HepG2 (cell line): ENCODE results near the gene GLIS1. TPM values are rescaled to one million over a fixed set of nuclear protein-coding genes. Genes with fewer than 3 reads are reported as not detected.

Experiments used
- GPN1 ChIP-seq: sonication (generic); formaldehyde crosslinking; IDR thresholded peaks from 2 replicates; pipeline ENCODE4 v1.5.1; 2020; ENCODE audit warnings: missing genetic modification reagents, borderline replicate concordance
- PATZ1 ChIP-seq: sonication (generic); formaldehyde crosslinking; IDR thresholded peaks from 2 replicates; pipeline ENCODE4 v1.4.0; 2020; ENCODE audit warnings: missing genetic modification reagents
- TAF15 ChIP-seq: fragments of 200-400 bp; formaldehyde crosslinking; IDR thresholded peaks from one replicate; pipeline ENCODE4 v1.6.1; 2018; ENCODE audit warnings: mild to moderate bottlenecking, low read depth, low read length; ENCODE audit not compliant: poor library complexity, severe bottlenecking
- U2AF2 ChIP-seq: fragments of 200-400 bp; formaldehyde crosslinking; IDR thresholded peaks from 2 replicates; pipeline ENCODE4 v1.6.1; 2017; ENCODE audit warnings: low read depth, mild to moderate bottlenecking, low read length
- ZNF318 ChIP-seq: sonication (generic); formaldehyde crosslinking; IDR thresholded peaks from 2 replicates; pipeline ENCODE4 v1.4.0; 2020; ENCODE audit warnings: mild to moderate bottlenecking, missing genetic modification reagents
- ZNF674 ChIP-seq: sonication (generic); formaldehyde crosslinking; IDR thresholded peaks from 2 replicates; pipeline ENCODE4 v1.5.0; 2020; ENCODE audit warnings: low read depth, mild to moderate bottlenecking, missing genetic modification reagents
- polyA plus RNA-seq, 8 experiments: library from polyadenylated mRNA; depleted of rRNA in 3 of 8; stranded (reverse) in 7 of 8; unstranded in 1 of 8; fragments of >200 nt; fragmentation: Illumina TruSeq in 4 of 8; extraction: Trizol in 4 of 8; gene quantifications; 2 replicates each; pipeline versions ENCODE4 v1.2.1 to v1.2.3, GENCODE V29; 2011 to 2016; ENCODE audit warnings: low read depth in 4 of 8, missing spikeins in 1 of 8, mixed read lengths in 1 of 8; ENCODE audit not compliant: insufficient read depth in 1 of 8
- total RNA-seq, 5 experiments: library from RNA; depleted of rRNA; stranded (reverse); fragments of >200 nt; fragmentation: Illumina TruSeq; extraction: Trizol; gene quantifications; 2 replicates each; pipeline ENCODE4 v1.2.3, GENCODE V29; 2016; ENCODE audit warnings: low read depth in 1 of 5
- TF ChIP-seq, protein P1 (sequence below): sonication (generic); formaldehyde crosslinking; IDR thresholded peaks from 2 replicates; pipeline ENCODE4 v1.9.0; 2021; ENCODE audit warnings: missing genetic modification reagents, mild to moderate bottlenecking, borderline replicate concordance

Gene GLIS1
- total and polyA plus RNA-seq, 2 of the 13 experiments (the other 11 are each of a cell fraction or from before 2014, with no cell fraction given): 0.03 TPM; not detected in 1

DNA sequence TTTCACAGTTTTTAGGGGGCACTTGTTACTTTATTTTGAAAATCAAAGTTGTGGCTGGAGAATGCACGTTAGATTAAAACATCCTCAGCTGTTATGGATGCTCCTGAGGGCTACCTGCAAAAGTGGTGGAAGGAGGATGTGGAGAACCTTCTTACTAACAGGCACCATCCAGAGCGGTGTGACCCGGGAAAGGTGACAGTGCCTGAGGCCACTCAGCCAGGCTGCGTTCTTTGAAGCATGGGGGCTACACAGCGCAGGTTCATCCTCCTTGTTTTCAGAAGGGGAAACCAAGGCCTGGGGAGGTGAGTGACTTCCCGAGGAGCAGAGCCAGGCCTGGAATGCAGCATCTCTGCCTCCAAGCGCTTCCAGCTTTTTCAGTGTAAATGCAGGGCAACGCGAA, 255.8 kb downstream of the GLIS1 start (continued):
- TF ChIP-seq ZNF318 (no peak), U2AF2 (no peak), PATZ1 (CRISPR knock-in tag) (no peak), TAF15 (no peak), ZNF674 (CRISPR knock-in tag) (no peak), GPN1 (CRISPR knock-in tag) (no peak)
- TF ChIP-seq, protein P1, sequence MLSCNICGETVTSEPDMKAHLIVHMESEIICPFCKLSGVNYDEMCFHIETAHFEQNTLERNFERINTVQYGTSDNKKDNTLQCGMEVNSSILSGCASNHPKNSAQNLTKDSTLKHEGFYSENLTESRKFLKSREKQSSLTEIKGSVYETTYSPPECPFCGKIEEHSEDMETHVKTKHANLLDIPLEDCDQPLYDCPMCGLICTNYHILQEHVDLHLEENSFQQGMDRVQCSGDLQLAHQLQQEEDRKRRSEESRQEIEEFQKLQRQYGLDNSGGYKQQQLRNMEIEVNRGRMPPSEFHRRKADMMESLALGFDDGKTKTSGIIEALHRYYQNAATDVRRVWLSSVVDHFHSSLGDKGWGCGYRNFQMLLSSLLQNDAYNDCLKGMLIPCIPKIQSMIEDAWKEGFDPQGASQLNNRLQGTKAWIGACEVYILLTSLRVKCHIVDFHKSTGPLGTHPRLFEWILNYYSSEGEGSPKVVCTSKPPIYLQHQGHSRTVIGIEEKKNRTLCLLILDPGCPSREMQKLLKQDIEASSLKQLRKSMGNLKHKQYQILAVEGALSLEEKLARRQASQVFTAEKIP: no peak
